Adipocyte (in vitro differentiated cells): Measurements from ENCODE around the gene PSORS1C1.
A peak's percentile ranks its signal among the peaks of the same experiment; 100 is the strongest.
"Not testable (repeated sequence)": the region's sequence is repeated elsewhere in the genome, so short reads cannot be mapped to it uniquely, and the experiment has no call there.

Source experiments
- DNase-seq: peaks from one replicate; pipeline ENCODE4 v3.0.0-alpha.2; 2015; ENCODE audit warnings: low read depth
- H3K27me3 ChIP-seq: replicated peaks from 2 replicates; pipeline ENCODE4 v1.7.0; 2013; ENCODE audit warnings: mild to moderate bottlenecking, low read length, moderate library complexity; ENCODE audit not compliant: control insufficient read depth, insufficient read depth
- H3K36me3 ChIP-seq: 2 replicates; pipeline ENCODE4 v1.7.0; 2013; ENCODE audit warnings: low read length, mild to moderate bottlenecking, moderate library complexity; ENCODE audit not compliant: control insufficient read depth, insufficient read depth, severe bottlenecking
- H3K4me1 ChIP-seq: 2 replicates; pipeline ENCODE4 v1.7.0; 2013; ENCODE audit warnings: mild to moderate bottlenecking, low read length, moderate library complexity; ENCODE audit not compliant: control insufficient read depth, insufficient read depth
- H3K4me3 ChIP-seq: 2 replicates; pipeline ENCODE4 v1.7.0; 2013; ENCODE audit warnings: mild to moderate bottlenecking, low read length, moderate library complexity
- H3K9ac ChIP-seq: 2 replicates; pipeline ENCODE4 v1.7.0; 2013; ENCODE audit warnings: mild to moderate bottlenecking, low read length, moderate library complexity
- H3K9me3 ChIP-seq: 2 replicates; pipeline ENCODE4 v1.7.0; 2013; ENCODE audit warnings: mild to moderate bottlenecking, low read length, moderate library complexity; ENCODE audit not compliant: control insufficient read depth

Gene PSORS1C1, protein sequence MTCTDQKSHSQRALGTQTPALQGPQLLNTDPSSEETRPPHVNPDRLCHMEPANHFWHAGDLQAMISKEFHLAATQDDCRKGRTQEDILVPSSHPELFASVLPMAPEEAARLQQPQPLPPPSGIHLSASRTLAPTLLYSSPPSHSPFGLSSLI

DNA sequence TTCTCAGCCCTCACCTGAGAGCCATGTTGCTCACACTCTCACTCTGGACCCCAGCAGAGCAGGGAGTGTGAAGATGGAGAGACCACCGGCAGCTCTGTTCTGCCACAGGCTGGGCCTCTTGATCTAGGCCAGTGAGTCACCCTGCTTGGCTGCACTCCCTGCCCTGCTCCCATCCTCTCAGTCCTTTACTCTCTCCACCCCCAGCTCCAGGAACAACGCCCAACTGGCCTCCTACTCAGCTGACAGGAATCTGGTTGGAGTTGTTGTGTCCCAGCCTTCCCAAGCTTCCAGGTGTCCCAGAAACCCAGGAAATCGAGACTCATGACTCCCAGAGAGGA, at the start of gene PSORS1C1:
Gene PSORS1C1 (plus strand): TSS at position 260 of the 338 bp plus-strand sequence. CDS start 14,833 bp downstream, outside the sequence.
- Histone ChIP-seq H3K4me3 (peak within 1 kb of the TSS; percentile 60), H3K27me3 (peaks cover 20% of the 10 kb centered on the region), H3K36me3 (no peaks in the 10 kb centered on the region), H3K9ac (peak within 1 kb of the TSS; percentile 72), H3K4me1 (peaks cover 30% of the 10 kb centered on the region), H3K9me3 (no peaks in the 10 kb centered on the region)
- DNase-seq, result peak; percentile 95

DNA sequence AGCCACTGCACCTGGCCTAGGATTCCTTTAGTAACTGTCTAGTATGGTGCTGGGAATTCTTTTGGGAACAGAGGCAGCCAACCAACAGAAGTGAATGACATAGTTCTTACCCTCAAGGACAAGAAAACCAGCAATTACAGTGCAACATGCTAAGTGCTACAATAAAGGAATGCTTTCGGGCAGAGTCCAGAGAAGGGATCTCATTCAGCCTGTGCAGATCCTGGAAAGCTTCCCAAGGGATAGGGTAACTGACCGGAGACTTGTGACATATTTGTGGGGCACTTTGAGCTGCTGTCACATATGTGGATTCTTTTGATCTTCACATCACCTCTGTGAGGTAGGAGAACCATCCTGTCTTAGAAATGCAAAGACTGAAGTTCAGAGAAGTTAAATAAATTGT, 49.0 kb upstream of the PSORS1C1 start:
- no peaks in the 10 kb centered on the region for H3K4me1 ChIP-seq
- peak; percentile 34 for DNase-seq

DNA sequence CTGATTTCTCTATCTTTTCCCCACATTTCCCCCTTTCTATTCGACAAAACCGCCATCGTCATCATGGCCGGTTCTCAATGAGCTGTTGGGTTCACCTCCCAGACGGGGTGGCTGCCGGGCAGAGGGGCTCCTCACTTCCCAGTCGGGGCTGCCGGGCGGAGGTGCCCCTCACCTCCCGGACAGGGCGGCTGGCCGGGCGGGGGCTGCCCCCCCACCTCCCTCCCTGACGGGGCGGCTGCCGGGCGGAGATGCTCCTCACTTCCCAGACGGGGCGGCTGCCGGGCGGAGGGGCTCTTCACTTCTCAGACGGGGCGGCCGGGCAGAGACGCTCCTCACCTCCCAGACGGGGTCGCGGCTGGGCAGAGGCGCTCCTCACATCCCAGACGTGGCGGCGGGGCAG, 47.6 kb upstream of the PSORS1C1 start:
- peaks cover 16% of the 10 kb centered on the region for H3K27me3 ChIP-seq
- H3K4me3 ChIP-seq, H3K36me3 ChIP-seq, H3K9ac ChIP-seq, H3K4me1 ChIP-seq, H3K9me3 ChIP-seq, DNase-seq: not testable (repeated sequence)

More for the DNA sequence above, 49.0 kb upstream of the PSORS1C1 start:
- Histone ChIP-seq H3K4me3 (no peak overlapping the region), H3K9me3 (no peaks in the 10 kb centered on the region), H3K27me3 (peaks cover 26% of the 10 kb centered on the region), H3K9ac (no peak overlapping the region), H3K36me3 (no peaks in the 10 kb centered on the region)

DNA sequence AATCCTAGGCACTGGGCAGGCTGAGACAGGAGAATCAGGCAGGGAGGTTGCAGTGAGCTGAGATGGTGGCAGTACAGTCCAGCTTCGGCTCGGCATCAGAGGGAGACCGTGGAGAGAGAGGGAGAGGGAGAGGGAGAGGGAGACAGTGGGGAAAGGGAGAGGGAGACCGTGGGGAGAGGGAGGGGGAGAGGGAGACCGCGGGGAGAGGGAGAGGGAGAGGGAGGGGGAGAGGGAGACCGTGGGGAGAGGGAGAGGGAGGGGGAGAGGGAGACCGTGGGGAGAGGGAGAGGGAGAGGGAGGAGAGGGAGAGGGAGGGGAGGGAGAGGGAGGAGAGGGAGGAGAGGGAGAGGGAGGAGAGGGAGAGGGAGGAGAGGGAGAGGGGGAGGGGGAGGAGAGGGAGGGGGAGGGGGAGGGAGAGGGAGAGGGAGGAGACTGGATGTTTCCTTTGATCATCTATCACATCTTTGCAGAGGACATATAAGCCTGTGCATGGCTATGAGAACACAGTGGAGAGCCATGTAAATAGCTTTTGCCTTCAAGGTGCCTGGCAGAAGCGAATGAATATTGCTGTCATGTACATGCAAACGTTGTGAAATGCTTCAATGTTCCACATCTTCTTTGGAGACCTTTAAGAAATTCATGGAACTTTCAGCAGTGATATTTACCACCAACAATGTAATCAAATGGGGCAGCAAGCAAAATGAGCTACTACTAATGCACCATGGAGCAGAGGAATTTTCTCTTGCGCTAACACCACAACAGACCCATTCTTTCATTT, 46.5 kb upstream of the PSORS1C1 start:
- not testable (repeated sequence) for H3K4me3 ChIP-seq
- H3K4me1 ChIP-seq, result peaks cover 11% of the 10 kb centered on the region

DNA sequence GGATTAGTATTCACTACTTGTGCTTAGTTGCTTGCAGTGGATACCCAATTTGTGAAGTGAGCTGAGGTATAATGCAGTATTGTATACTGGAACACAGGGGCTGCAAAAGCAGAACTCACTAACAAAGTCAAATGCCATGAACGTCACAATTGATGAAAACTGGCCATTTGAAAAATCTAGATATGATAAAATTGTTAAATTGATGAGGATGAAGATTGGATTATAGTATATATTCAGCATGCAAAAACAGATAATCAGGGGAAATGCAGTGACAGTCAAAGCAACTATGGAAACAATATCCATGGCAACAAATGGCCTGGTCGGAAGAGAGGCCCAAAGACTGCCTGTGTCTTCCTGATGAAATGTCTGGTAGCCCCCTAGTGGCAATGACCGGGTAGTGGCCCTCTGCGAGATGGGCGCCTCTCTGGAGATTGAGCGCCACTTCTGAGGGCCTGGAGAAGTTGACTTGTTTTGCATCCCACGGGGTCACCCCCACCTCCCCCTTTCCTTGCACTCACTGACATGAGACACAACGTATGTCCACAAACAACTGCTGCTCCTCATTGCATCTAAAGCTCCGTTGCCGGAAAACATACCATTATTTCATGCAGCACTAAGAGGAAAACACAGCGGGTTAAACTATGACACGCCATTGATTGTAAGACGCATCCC, 45.8 kb upstream of the PSORS1C1 start:
- DNase-seq, result peak; percentile 92
- H3K36me3 ChIP-seq, result no peaks in the 10 kb centered on the region
- H3K4me3 ChIP-seq, result no peak overlapping the region
- H3K27me3 ChIP-seq, result peaks cover 3% of the 10 kb centered on the region
- peaks cover 11% of the 10 kb centered on the region for H3K4me1 ChIP-seq
- H3K9ac ChIP-seq, result no peak overlapping the region
- H3K9me3 ChIP-seq, result no peaks in the 10 kb centered on the region

More for the DNA sequence above, 46.5 kb upstream of the PSORS1C1 start:
- H3K27me3 ChIP-seq, result peaks cover 10% of the 10 kb centered on the region
- H3K9me3 ChIP-seq, H3K9ac ChIP-seq, H3K36me3 ChIP-seq, DNase-seq: not testable (repeated sequence)

DNA sequence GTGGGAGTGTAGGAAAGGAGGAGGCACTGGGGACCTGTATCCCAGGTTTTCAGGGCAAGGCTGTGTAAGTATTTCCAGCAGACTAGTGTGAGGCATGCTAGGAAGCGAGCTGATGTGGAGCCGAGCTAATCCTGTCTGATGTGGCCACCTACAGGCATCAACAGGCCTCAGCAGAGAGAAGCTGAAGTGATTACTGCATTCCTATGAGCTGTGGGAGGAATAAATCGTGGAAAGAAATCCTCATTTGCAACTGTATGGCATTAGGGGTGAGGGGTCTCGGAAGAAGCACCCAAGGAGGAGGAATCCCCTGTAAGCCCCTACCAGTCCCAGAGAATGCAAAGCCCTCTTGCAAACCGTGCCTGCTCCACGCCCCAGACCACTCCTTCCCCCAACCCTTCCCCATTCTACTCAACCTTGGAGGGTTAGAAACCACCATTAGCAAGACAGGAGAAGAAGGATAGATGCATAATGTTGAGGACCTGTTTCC, 43.8 kb upstream of the PSORS1C1 start:
- no peaks in the 10 kb centered on the region for H3K36me3 ChIP-seq
- H3K4me1 ChIP-seq, result peaks cover 11% of the 10 kb centered on the region
- H3K9ac ChIP-seq, result no peak overlapping the region
- DNase-seq, result peak; percentile 84
- no peak overlapping the region for H3K4me3 ChIP-seq
- no peaks in the 10 kb centered on the region for H3K27me3 ChIP-seq
- H3K9me3 ChIP-seq, result no peaks in the 10 kb centered on the region

DNA sequence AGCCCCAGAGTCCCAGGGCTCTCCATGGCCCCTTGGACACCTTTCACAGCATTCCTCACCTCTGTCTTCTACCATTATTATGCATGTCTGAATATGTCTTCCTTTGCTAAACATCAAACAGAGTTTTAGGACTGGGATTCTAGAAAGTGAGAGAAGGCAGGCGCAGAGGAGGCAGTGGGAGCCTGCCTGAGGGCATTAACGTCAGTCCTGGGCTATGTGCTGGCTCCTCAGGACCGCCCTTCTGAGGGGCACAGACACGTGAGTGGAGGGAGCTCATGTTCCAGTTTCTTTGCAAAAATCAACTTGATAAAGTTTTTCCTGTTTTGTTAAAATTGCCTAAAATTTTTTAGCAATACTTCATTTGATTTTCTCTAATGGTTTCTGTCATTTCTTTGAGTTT, 40.2 kb upstream of the PSORS1C1 start:
- DNase-seq, result peak; percentile 77
- no peaks in the 10 kb centered on the region for H3K9me3 ChIP-seq
- H3K9ac ChIP-seq, result no peak overlapping the region
- peaks cover 11% of the 10 kb centered on the region for H3K4me1 ChIP-seq
- H3K27me3 ChIP-seq, result no peaks in the 10 kb centered on the region
- no peaks in the 10 kb centered on the region for H3K36me3 ChIP-seq
- H3K4me3 ChIP-seq, result no peak overlapping the region

DNA sequence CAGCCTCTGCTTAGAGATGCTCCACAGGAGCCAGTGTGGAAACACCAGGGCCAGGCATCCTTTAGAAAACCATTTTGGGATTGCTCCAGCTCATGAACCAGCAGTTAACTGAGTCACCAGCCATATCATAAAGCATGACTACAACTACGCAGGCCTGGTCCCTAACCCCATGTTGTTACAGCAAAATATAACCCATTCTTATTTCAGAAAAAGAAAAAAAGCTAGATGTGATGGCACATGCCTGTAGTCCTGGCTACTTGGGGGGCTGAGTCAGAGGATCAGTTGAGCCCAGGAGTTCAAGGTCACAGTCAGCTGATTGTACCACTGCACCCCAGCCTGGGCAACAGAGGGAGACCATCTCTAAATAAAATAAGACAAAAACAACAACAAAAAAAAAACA, 39.1 kb upstream of the PSORS1C1 start:
- no peaks in the 10 kb centered on the region for H3K9me3 ChIP-seq
- DNase-seq, result peak; percentile 41
- H3K36me3 ChIP-seq, result no peaks in the 10 kb centered on the region
- peaks cover 11% of the 10 kb centered on the region for H3K4me1 ChIP-seq
- no peak overlapping the region for H3K9ac ChIP-seq
- no peaks in the 10 kb centered on the region for H3K27me3 ChIP-seq
- H3K4me3 ChIP-seq, result no peak overlapping the region

DNA sequence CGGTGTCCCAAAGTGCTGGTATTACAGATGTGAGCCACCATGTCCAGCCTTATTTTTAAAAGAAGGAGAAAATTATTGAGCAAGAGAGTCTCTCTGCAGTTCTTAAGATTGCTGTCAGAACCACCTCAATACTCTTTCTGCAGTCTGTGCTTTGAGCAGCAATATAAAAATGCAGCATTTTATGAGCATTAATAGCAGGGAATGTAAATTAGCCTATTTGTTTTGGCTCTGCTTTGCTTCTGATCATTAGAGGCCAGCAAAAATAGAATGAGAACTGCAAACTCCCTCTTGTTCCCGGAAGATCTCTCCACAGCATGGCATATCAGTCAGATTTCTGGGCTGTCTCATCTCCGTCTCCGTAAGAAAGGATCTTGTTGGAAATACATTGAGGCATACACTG, 38.0 kb upstream of the PSORS1C1 start:
- Histone ChIP-seq H3K4me1 (peaks cover 11% of the 10 kb centered on the region), H3K9ac (no peak overlapping the region), H3K27me3 (no peaks in the 10 kb centered on the region), H3K4me3 (no peak overlapping the region), H3K9me3 (no peaks in the 10 kb centered on the region), H3K36me3 (no peaks in the 10 kb centered on the region)
- DNase-seq, result no peak

DNA sequence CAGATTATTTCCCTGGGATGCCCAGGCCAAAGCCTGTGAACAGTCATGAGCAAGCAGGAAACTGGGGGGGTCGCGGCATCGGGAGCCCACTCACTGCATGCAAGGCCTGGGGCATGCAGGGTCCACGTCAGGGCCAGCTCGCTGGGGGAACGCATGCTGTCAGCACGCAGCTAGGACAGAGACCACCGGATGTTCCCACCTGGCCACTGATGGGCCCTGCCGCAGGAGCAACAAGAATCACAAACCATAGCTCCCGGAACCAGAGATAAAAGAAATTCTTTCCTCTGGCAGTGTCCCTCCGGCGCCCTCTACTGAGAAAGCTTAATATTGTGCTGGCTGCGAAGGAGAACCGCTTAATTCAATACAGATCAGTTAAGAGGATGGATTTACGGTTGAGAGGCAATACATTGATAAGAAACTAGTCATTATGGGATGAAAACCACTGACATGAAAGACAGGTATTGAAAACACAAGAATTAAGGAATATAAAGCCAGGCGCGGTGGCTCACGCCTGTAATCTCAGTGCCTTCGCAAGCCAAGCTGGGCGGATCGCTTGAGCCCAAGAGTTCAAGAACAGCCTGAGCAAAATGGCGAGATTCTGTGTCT, 34.8 kb upstream of the PSORS1C1 start:
- H3K36me3 ChIP-seq, result no peaks in the 10 kb centered on the region
- H3K9ac ChIP-seq, result peak overlapping the region; percentile 47
- no peak overlapping the region for H3K4me3 ChIP-seq
- no peaks in the 10 kb centered on the region for H3K9me3 ChIP-seq
- DNase-seq, result peak; percentile 91
- no peaks in the 10 kb centered on the region for H3K27me3 ChIP-seq
- peaks cover 9% of the 10 kb centered on the region for H3K4me1 ChIP-seq

DNA sequence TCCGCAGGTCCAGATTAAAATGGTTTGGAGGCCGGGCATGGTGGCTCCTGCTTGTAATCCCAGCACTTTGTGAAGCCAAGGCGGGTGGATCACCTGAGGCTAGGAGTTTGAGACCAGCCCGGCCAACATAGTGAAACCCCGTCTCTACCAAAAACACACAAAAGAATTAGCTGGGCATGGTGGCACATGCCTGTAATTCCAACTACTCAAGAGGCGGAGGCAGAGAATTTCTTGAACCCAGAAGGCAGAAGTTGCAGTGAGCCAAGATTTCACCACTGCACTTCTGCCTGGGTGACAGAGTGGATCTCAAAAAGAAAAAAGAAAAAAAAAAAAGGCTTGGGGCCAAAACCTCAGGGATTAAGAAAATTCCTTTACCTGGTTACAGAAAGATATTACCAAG, 32.7 kb upstream of the PSORS1C1 start:
- DNase-seq, result no peak
- Histone ChIP-seq H3K4me3 (no peak overlapping the region), H3K9ac (no peak overlapping the region), H3K9me3 (no peaks in the 10 kb centered on the region), H3K27me3 (no peaks in the 10 kb centered on the region), H3K4me1 (peaks cover 17% of the 10 kb centered on the region), H3K36me3 (no peaks in the 10 kb centered on the region)
